ENCODE measurements around the gene EEF2K.

EEF2K gene

DNA sequence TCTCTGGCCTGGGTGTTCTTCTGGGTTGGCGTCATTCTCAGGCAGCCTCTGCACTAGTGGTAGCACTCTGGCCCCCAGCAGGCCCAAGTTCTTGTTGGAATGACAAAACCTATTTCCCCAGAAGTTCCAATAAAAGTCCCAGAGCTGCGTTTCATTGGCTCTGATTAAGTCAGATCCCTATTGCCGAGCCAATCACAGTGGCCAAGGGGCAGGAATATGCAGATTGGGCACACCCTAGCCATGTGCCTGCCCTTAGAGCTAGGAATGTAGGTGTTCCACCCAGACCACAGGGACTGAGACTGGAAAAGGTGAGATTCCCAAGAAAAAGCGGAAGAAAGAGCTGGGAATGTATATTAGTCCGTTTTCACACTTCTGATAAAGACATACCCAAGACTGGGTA is 46.2 kb downstream of the EEF2K start:
- no peak for DNase-seq (ENCODE audit: low read depth)

DNA sequence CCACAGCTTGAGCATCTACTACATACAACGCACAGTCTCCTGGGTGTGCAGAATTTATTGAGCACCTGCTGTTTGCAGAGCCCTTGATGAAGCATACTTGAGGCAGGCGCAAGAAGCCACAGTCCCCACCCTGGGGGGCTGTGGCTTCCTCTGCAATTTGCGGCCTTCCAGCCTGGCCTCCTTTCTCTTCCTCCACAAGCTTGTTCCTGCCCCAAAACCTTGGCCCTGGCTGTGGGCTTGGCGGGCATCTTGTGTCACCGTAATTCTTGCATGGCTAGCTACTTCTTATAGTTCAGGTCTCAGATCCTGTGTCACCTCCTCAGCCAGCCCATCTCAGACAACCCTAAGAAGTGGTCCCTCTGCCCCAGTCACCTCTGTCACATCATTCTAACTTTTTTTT is 47.2 kb downstream of the EEF2K start:
- DNase-seq (ENCODE audit: low read depth) = no peak

DNA sequence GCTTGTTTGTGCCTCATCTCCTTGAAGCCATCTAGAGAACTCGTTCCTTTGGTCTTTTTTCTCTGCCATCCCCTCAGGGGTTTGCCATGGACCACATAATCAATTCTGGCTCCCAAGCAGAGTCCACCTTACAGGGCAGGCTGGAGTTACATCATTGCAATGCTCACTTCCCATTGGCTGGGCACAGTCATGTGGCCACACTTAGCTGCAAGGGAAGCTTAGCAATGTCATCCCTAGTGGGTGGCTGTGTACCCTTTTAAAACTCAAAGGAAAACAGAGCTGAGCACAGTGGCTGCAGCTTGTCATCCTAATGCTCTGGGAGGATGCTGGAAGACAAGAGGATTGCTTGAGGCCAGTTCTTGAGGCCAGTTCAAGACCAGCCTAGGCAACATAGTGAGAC is 49.3 kb downstream of the EEF2K start:
- DNase-seq (ENCODE audit: low read depth) = no peak

DNA sequence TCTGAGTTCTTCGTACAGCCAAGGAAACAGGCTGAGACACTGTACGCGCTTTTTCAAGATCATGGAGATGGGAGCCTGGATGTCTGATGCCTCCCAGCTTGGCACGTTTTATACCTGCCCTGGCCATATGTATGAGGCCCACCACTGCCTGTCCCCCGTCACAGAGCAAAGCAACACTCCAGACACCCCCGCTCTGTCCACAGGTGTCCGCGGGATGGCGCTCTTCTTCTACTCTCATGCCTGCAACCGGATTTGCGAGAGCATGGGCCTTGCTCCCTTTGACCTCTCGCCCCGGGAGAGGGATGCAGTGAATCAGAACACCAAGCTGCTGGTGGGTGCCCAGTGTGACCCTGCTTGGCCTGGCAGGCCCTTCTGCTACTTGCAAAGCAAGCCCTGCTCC is 51.4 kb downstream of the EEF2K start:
- DNase-seq (ENCODE audit: low read depth) = no peak

DNA sequence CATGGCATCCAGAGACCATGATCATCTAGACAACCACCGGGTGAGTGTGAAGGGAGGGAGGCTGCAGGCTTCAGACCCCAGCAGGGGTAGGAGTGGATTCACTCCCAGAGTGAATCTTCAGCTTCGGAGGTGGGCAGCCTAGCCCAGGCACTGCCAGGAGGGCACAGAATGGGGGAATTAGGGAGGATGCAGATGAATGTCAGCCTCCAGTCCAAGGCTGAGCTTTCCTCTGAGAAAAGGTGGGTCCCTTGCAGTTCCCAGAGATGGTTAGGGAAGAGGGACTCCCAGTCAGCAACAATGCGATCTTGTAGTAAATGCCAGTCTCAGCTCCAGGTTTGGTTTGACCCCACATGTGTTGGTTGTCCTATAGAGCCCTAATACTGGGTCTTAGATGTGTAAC is 54.4 kb downstream of the EEF2K start:
- no peak for DNase-seq (ENCODE audit: low read depth)

DNA sequence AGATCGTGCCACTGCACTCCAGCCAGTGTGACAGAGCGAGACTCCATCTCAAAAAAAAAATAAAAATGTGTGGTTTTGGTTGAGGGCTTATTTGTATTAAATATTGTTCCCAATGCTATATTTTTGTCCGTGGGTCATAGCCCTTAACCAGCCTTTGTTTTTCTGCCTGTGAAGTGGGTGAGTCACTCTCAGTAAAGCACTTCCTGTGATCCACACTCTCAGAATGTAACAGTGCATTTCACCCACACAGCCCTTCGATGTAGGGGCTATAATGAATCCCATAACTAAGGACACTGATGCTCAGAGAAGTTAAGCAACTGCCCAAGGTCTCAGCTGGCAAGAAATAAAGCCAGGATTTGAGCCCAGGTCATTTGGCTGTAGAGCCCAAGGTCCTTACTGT is 56.4 kb downstream of the EEF2K start:
- DNase-seq (ENCODE audit: low read depth) = no peak

DNA sequence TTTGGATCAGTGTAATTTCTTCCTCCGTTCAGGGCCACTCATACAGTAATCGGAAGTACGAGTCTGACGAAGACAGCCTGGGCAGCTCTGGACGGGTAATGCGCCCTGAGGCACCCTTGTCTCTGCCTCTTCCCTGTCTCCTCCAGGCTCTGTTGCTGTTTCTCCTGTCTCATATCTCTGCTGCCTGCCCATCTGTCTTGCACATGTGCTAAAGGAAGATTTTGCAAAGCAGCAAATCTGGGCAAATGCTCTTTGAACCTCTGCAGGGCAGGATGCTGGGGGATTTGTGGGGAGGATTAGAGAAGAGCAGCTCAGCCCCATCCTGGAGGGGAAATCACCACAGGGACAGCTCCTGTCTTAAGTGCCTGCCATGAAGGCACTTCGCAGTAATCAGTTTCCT is 58.7 kb downstream of the EEF2K start:
- no peak for DNase-seq (ENCODE audit: low read depth)

DNA sequence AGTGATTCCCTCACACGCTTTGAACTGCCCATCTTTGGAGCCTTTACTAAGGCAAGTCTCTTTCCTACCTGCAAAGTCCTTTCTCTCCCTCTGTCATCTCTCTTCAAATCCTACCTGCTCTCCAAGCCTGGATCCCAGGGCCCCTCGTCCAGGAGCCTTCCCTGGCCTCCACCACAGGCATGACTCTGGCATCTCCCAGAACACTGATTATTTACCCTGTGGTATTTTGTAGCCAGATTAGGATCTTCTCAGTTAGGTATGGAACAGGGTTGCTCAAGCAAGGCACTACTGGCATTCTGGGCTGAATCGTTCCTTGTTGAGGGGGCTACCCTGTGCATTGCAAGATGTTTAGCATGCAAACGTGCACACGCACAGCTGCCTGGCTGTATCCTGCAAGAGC is 59.3 kb downstream of the EEF2K start:
- DNase-seq (ENCODE audit: low read depth) = no peak

DNA sequence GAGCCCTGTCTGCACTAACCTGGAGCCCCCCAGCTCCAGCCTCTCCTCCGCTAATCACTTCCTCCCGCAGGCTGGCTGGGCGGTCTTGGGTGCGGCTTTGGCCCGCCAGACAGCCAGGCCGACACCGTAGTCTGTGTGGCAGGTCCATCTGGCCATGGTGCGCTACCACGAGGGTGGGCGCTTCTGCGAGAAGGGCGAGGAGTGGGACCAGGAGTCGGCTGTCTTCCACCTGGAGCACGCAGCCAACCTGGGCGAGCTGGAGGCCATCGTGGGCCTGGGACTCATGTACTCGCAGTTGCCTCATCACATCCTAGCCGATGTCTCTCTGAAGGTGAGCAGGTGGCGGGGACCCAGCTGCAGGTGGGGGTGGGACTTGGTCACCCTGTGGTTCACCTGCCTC is 60.5 kb downstream of the EEF2K start:
- DNase-seq (ENCODE audit: low read depth) = no peak

DNA sequence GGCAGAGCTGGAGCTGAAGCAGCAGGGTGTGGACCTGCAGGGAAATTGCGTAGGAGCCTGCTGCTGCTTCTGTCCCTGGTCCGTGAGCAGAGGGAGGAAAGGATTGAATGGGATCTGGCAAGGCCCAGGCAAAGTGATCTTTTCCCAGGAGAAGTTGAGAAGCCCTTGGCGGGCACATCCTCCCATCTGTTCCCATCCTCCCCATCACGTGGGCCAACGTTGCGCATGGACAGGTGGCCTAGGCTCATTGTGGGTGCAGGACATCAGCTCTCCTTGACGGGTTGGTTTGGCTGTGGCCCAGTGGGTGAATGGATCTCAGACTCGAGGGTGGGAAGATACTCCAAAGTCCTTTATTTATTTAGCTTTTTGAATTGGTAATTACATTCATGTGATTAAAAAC is 61.7 kb downstream of the EEF2K start:
- DNase-seq (ENCODE audit: low read depth) = no peak

DNA sequence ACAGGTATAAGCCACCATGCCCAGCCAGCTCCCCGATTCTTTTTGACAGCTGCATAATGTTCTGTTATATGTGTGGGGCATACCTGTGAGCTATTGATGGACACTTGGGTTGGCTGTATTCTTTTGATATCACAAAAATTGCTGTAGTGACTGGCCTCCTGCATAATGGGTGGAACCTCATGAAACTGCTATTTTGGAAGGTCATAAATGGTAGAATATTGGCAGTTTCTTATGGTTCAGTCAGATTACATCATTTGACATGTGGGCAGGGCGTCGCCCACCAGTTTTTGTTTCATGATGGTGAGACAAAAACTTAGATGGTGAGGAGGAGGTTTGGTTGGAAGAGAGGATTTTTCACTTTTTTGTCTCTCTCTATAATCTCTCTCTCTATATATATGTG is 64.4 kb downstream of the EEF2K start:
- no peak for DNase-seq (ENCODE audit: low read depth)

DNA sequence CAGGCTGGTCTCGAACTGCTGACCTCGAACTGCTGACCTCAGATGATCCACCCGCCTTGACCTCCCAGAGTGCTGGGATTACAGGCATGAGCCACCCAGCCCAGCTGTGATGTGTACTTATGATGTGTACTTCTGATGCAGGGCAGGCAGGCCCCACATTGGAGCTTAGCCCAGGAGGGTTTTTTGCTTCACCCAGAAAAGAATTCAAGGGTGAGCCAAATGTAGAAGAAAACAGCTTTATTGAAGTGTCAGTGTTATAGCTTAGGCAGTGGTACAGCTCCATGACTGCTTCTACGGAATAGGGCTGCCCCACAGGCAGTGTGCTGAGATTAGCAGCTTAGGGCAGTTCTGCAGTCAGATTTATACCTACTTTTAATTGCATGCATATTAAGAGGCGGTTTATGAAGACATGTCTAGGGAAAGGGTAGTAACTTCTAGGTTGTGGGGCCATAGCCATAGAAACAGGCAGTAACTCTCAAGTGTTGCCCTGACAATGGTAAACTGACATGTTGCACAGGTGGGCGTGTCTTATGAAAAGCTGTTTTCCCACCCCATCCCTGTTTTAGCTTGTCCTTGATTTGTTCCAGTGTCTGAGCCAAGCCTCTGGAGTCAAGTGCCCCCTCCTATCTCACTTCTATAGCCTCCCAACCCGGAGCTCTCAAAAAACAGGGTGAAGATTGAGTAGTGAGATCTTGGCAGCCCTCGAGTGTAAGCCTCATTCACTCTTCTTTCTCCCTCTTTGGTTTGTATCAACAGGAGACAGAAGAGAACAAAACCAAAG is 67.0 kb downstream of the EEF2K start:
- DNase-seq (ENCODE audit: low read depth) = no peak

DNA sequence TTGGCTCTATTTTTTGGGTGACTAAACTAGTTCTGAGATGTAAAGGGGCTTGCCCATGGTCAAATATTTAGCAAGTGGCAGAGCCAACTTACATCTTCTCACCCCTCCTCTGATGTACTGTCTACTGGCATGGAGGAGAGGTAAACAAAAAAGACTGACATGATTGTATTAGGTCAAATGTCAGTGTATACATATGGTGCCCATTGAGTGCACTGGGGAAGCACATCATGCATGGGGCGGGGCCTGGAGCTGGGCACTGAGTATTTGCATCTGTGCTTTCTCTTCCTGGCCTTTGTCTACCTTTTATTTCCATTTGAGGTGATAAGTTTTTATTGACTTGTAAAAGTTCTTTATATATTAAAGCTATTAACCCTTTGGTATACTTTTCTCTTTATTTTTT is 68.8 kb downstream of the EEF2K start:
- no peak for DNase-seq (ENCODE audit: low read depth)

DNA sequence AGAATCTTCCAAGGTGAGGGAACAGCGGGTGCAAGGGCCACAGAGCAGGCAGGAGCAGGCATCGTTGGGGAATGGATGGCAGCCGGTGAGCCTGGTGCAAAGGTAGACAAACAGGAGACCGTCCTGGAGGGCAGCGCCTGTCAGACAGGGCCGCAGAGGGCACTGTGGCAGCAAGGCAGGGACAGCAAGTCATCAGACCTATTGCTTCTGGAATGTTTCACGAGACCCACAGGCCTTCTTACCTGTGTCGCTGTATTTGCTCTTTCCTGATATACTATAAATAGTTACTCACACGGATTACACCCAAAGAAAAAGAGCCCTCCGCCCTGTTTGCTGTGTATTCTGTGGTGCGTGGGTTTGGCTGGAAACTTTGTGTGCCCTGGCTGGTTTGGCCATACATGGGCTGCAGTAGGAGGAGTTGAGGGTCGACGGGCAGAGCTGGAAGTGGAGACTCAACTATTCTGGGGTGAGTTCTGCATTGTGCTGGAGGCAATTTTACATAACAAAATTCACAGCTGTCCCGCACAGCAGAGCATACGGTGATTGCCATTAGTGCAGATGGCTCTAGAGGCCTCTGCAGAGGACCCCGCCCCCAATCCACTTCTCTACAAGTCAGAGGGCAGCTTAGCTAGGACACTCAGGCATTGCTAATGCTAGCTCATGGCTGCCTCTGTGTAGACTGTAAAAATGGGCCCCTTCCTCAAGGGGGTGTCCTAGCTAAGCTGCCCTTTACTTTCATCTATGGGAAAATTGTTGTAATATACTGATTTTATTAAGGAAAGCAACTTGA is 72.6 kb downstream of the EEF2K start:
- DNase-seq (ENCODE audit: low read depth) = no peak

DNA sequence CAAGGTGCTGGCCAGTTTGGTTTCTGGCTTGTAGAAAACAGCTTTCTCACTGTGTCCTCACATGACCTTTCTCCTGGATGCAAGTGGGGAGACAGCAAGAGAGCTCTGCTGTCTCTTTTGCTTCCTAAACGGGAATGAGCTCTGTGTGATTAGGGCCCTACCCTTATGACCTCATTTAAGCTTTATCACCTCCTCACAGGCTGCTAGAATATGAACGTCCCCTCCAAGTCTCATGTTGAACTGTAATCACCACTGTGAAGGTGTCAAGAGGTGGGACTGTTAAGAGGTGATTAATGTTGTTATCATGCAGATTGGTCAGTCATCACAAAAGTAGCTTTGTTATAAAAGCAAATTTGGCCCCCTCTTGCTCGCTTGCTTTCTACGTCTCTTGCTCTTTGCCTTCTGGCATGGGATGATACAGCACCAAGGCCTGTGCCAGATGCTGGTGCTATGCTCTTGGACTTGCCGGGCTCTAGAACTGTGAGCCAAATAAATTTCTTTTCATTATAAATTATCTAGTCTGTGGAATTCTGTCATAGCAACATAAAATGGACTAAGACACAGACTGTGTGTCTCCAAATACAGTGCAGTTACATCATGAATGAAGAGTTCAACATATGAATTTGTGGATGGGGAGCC is 76.3 kb downstream of the EEF2K start:
- no peak for DNase-seq (ENCODE audit: low read depth)

DNA sequence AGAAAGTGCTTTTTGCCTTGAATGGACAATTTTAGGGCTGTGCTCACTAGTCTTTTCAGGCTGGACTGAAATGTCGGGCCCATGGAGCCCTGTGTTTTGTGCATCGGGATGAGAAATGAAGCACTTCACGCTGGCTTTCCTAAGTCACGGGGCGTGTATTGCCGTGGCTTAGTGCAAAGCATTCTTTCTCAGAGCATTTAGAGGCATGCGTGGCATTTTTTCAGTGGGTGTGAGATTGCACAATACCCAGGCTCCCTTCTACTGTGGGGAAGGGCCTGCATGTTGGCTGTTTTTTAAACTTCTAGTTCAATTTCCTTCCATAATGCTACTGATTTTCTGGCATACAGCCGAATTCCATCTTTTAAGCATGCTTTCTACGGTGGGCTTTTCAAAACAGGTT is 78.6 kb downstream of the EEF2K start:
- no peak for DNase-seq (ENCODE audit: low read depth)

DNA sequence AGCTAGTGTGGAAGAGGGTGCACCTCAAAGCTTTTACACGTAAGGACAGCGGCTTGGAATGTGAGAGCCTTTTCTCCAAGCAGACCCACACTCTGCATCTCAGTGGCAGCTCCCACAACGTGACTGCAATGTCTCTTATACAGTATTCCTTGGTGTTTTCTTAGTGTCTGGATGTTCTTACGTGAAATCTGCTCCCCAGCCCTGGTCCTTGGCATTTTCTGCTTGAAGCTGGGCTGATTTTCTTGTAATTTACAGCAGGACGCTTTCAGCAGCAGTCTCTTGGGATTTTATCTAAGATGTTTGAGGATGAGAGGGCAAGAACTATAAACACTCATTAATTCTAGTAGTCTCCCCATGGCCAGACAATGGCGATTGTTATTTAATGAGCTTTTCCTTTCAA is 79.0 kb downstream of the EEF2K start:
- DNase-seq (ENCODE audit: low read depth) = no peak

DNA sequence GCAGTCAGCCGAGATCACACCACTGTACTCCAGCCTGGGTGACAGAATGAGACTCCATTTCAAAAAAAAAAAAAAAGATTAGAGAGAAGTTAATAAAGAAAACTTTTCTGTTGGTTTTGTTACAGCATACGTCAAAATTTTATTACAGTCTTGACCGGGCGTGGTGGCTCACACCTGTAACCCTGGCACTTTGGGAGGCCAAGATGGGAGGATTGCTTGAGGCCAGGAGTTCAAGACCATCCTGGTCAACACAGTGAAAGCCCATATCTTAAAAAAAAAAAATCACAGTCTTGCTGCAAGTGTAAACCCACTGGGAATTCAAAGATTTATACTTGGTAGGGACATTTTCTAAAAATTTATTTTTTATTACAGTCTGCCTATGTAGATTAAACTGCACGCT is 84.9 kb downstream of the EEF2K start:
- DNase-seq (ENCODE audit: low read depth) = no peak

DNA sequence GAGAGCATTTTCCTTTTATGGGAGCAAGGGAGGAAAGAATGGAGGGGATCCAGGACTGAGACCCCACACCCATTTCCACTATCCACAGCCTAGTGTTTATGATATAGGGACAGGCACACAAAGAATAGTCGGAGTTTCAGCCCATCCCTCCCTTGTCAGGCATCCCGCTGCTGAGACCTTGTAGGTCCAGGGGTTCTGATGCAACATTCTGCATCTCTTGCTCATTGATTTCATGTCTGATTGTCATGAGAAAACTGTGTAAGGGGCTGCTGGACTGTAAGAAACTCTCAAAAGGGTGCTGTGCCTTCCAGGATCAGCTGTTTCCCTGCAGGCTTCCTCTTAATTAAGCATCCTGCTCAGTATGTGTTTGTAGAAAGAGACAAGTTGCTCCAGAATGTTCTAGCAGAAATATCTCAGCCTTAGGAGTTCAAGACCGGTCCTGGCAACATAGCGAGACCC is 85.8 kb downstream of the EEF2K start:
- DNase-seq (ENCODE audit: low read depth) = no peak

DNA sequence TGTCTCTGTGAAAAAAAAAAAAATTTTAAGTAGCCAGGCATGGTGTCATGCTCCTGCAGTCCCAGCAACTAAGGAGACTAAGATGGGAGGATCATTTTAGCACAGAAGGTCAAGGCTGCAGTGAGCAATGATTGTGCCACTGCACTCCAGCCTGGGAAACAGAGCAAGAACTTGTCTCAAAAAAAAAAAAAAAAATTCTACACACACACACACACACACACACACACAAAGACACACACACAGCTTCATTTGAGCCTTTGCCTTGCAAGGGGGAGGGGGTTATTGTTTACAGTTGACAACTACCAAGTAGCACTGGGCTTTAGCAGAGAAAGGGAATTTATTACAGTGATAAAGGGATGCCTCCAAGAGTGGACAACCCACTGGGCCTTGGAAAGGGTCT is 86.2 kb downstream of the EEF2K start:
- DNase-seq (ENCODE audit: low read depth) = no peak

DNA sequence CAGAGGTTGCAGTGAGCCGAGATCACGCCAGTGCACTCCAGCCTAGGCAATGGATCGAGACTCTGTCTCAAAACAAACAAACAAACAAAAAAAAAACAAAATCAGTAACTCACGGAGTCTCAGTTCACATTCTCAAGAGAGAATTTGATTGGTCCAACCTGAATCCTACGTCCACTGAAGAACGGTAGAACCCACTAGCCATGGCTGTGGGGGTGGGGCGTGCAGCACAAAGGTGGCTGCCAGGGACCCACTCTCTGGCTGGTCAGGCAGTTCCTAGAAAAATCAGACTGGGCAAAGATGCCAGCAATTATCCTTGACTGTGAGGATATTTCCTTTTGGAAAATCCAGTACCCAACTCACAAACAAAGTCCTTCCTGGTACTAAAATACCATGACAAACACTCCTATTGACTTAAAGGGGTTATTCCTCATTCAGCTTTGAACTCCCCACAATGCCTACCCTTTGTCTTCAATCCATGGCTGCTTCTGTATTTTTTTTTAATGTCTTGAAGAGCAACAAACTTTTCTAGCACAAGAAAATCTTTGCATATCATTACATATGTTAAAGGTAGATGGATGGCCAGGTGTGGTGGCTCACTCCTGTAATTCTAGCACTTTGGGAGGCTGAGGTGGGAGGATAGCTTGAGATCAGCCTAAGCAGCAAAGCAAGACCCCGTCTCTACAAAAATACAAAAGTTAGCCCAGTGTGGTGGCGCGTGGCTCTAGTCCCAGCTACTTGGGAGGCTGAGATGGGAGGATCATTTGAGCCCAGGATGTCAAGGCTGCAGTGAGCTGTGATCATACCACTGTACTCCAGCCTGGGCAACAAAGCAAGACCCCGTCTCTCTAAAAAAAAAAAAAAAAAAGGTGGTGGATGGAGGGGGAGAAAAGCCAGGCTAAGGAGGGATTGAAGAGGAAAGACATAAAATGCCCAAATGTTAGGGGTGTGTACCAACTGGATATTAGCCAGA is 87.3 kb downstream of the EEF2K start:
- DNase-seq (ENCODE audit: low read depth) = no peak

All from activated gamma-delta T cell treated with anti-CD3 and anti-CD28 coated beads, Interleukin-2, amount 50 U/mL, for 16 hours (primary cell).